Naive thymus-derived CD4-positive, alpha-beta T cell (primary cell): ENCODE measurements around the gene PIGQ. TPM values are rescaled to one million over a fixed set of nuclear protein-coding genes. Genes with fewer than 3 reads are reported as not detected.

Experiments
- ATAC-seq: fragments of 150-1000 bp; cut with Tn5 transposase; 2 replicates; pipeline ENCODE4 v1.10.0; 2021; ENCODE audit warnings: mild to moderate bottlenecking, moderate library complexity
- CTCF ChIA-PET: fragments of 350-600 bp; sonication (Branson Sonifier 250); formaldehyde crosslinking; loops from one replicate; lab custom pipeline; 2021; ENCODE audit warnings: antibody characterized with exemption; lab: Charles Lee
- POLR2A ChIA-PET: fragments of 350-600 bp; sonication (Branson Sonifier 250); formaldehyde crosslinking; loops from one replicate; lab custom pipeline; 2021; ENCODE audit warnings: antibody characterized with exemption, inconsistent platforms; lab: Charles Lee
- DNase-seq, 9 donors: peaks; one replicate each; pipeline versions ENCODE4 v3.0.0 to v3.0.0-alpha.2; 2020 to 2022; ENCODE audit warnings: mixed read lengths in 1 of 9
- H3K27ac ChIP-seq: one replicate; pipeline ENCODE4 v1.7.0; 2013; ENCODE audit warnings: mild to moderate bottlenecking, low read depth, low read length, moderate library complexity
- H3K27me3 ChIP-seq, 2 donors: one replicate each; pipeline ENCODE4 v1.7.0; 2013; ENCODE audit warnings: low read length in 2 of 2, mild to moderate bottlenecking in 2 of 2, moderate library complexity in 2 of 2; ENCODE audit not compliant: control insufficient read depth in 2 of 2, insufficient read depth in 2 of 2
- H3K36me3 ChIP-seq, 3 experiments: 1 replicate in 2 of 3; 2 replicates in 1 of 3; pipeline ENCODE4 v1.7.0; 2013; ENCODE audit warnings: low read length in 3 of 3, mild to moderate bottlenecking in 3 of 3, moderate library complexity in 1 of 3; ENCODE audit not compliant: insufficient read depth in 3 of 3, control insufficient read depth in 2 of 3
- H3K4me1 ChIP-seq, 2 donors: one replicate each; pipeline ENCODE4 v1.7.0; 2013; ENCODE audit warnings: low read length in 2 of 2, mild to moderate bottlenecking in 2 of 2, moderate library complexity in 1 of 2; ENCODE audit not compliant: control insufficient read depth in 2 of 2, insufficient read depth in 2 of 2
- H3K4me3 ChIP-seq: 2 replicates; pipeline ENCODE4 v1.7.0; 2013; ENCODE audit warnings: mild to moderate bottlenecking, low read length
- H3K9me3 ChIP-seq, 3 experiments: 1 replicate in 2 of 3; 2 replicates in 1 of 3; pipeline ENCODE4 v1.7.0; 2013; ENCODE audit warnings: low read length in 3 of 3; ENCODE audit not compliant: control insufficient read depth in 2 of 3
- H3K27ac Mint-ChIP-seq, 9 donors: one replicate each; pipeline ENCODE4 v1.8.0; 2020 to 2022; ENCODE audit warnings: mixed read lengths in 9 of 9, mild to moderate bottlenecking in 8 of 9, moderate library complexity in 5 of 9, inconsistent platforms in 2 of 9
- H3K27me3 Mint-ChIP-seq, 5 donors: one replicate each; pipeline ENCODE4 v1.8.0; 2021 to 2022; ENCODE audit warnings: mixed read lengths in 5 of 5, mild to moderate bottlenecking in 1 of 5
- H3K36me3 Mint-ChIP-seq, 5 donors: one replicate each; pipeline ENCODE4 v1.8.0; 2020 to 2022; ENCODE audit warnings: mixed read lengths in 5 of 5, mild to moderate bottlenecking in 3 of 5, inconsistent platforms in 1 of 5
- H3K4me1 Mint-ChIP-seq, 7 donors: one replicate each; pipeline ENCODE4 v1.8.0; 2020 to 2022; ENCODE audit warnings: mixed read lengths in 7 of 7, mild to moderate bottlenecking in 3 of 7, inconsistent platforms in 1 of 7
- H3K4me3 Mint-ChIP-seq, 10 donors: one replicate each; pipeline ENCODE4 v1.8.0; 2020 to 2022; ENCODE audit warnings: mild to moderate bottlenecking in 10 of 10, mixed read lengths in 10 of 10, moderate library complexity in 6 of 10, inconsistent platforms in 2 of 10
- H3K9me3 Mint-ChIP-seq, 11 donors: one replicate each; pipeline ENCODE4 v1.8.0; 2020 to 2022; ENCODE audit warnings: mixed read lengths in 11 of 11, mild to moderate bottlenecking in 4 of 11, inconsistent platforms in 1 of 11, moderate library complexity in 1 of 11
- intact Hi-C, 2 donors: fragments of 100-400 bp; cut with micrococcal nuclease; formaldehyde crosslinking; loops; one replicate each; pipeline ENCODE4 v1.15.1; 2023
- polyA plus RNA-seq, 2 donors: library from polyadenylated mRNA; unstranded; fragments of 300-500 nt; fragmentation: Illumina TruSeq; gene quantifications; one replicate each; pipeline ENCODE4 v1.2.3, GENCODE V29; 2021
- total RNA-seq, 6 experiments: library from RNA in 5 of 6; stranded (reverse) in 5 of 6; gene quantifications; 1 replicate in 5 of 6; 2 replicates in 1 of 6; pipeline ENCODE4 v1.2.3 and lab custom pipeline; 2021 to 2026

Gene PIGQ
- total and polyA plus RNA-seq, 7 experiments from 2014 or later: 12.3 to 63.0 (median 43.4) TPM

- intact Hi-C loops: loop anchor here in 1 of 2 donors (10.0 kb wide), 1 partner anchor 1202 kb away; the partner anchor contains the start of genes NUBP2 and SPSB3
- Mint-ChIP-seq H3K27ac (no peak overlapping the region), H3K9me3 (no peaks in the 10 kb centered on the region), H3K27me3 (no peaks in the 10 kb centered on the region), H3K36me3 (no peaks in the 10 kb centered on the region), H3K4me1 (peaks cover 0 to 11% (median 4%) of the 10 kb centered on the region in 7 donors), H3K4me3 (no peak overlapping the region)
- H3K9me3 ChIP-seq: no peaks in the 10 kb centered on the region
- no peak for DNase-seq
- H3K27ac ChIP-seq: no peak overlapping the region
- ATAC-seq: no peak
- H3K4me1 ChIP-seq: peaks cover under 1 to 1% of the 10 kb centered on the region in 2 donors
- no peaks in the 10 kb centered on the region for H3K27me3 ChIP-seq
- no peak overlapping the region for H3K4me3 ChIP-seq
- H3K36me3 ChIP-seq: no peaks in the 10 kb centered on the region
- POLR2A ChIA-PET: no interaction called here
- CTCF ChIA-PET: no interaction called here
Observed at GRCh38 chr16:582614-583331, 13.0 kb downstream of the PIGQ start.

GRCh38 chr16:583470-583814 is 13.7 kb downstream of the PIGQ start:
- ATAC-seq: no peak
- DNase-seq: no peak
- ChIA-PET CTCF (no interaction called here), POLR2A (interaction anchor here (0.6 to 0.9 kb wide), 2 partner anchors 11 to 199 kb away, joined by 3 to 4 read pairs; no protein-coding TSS in a partner anchor)
- H3K27ac ChIP-seq: no peak overlapping the region
- H3K36me3 Mint-ChIP-seq: no peaks in the 10 kb centered on the region
- H3K4me3 Mint-ChIP-seq: no peak overlapping the region
- no peaks in the 10 kb centered on the region for H3K27me3 Mint-ChIP-seq
- H3K4me1 ChIP-seq: peaks cover 7% of the 10 kb centered on the region in 2 donors
- no peaks in the 10 kb centered on the region for H3K36me3 ChIP-seq
- H3K27me3 ChIP-seq: no peaks in the 10 kb centered on the region
- peaks cover 0 to 17% (median 10%) of the 10 kb centered on the region in 7 donors for H3K4me1 Mint-ChIP-seq
- H3K27ac Mint-ChIP-seq: no peak overlapping the region
- no peaks in the 10 kb centered on the region for H3K9me3 Mint-ChIP-seq
- intact Hi-C loops: loop anchor here in 1 of 2 donors (10.0 kb wide), 1 partner anchor 1201 kb away; the partner anchor contains the start of genes NUBP2 and SPSB3
- H3K9me3 ChIP-seq: no peaks in the 10 kb centered on the region
- no peak overlapping the region for H3K4me3 ChIP-seq

GRCh38 chr16:583815-584591 is 14.2 kb downstream of the PIGQ start:
- H3K4me3 Mint-ChIP-seq: no peak overlapping the region
- no peaks in the 10 kb centered on the region for H3K27me3 Mint-ChIP-seq
- Histone ChIP-seq H3K27ac (no peak overlapping the region), H3K4me1 (peaks cover 7 to 9% of the 10 kb centered on the region in 2 donors), H3K27me3 (no peaks in the 10 kb centered on the region), H3K4me3 (no peak overlapping the region), H3K36me3 (no peaks in the 10 kb centered on the region), H3K9me3 (no peaks in the 10 kb centered on the region)
- ATAC-seq: no peak
- H3K27ac Mint-ChIP-seq: no peak overlapping the region
- H3K36me3 Mint-ChIP-seq: no peaks in the 10 kb centered on the region
- POLR2A ChIA-PET: interaction anchor here (0.6 to 0.9 kb wide), 2 partner anchors 10 to 198 kb away, joined by 3 to 4 read pairs; no protein-coding TSS in a partner anchor
- peaks cover 0 to 17% (median 13%) of the 10 kb centered on the region in 7 donors for H3K4me1 Mint-ChIP-seq
- H3K9me3 Mint-ChIP-seq: peaks cover 0 to 1% (median 0%) of the 10 kb centered on the region in 11 donors
- intact Hi-C loops: loop anchor here in 1 of 2 donors (10.0 kb wide), 1 partner anchor 1201 kb away; the partner anchor contains the start of genes NUBP2 and SPSB3
- DNase-seq: no peak
- CTCF ChIA-PET: no interaction called here

DNA sequence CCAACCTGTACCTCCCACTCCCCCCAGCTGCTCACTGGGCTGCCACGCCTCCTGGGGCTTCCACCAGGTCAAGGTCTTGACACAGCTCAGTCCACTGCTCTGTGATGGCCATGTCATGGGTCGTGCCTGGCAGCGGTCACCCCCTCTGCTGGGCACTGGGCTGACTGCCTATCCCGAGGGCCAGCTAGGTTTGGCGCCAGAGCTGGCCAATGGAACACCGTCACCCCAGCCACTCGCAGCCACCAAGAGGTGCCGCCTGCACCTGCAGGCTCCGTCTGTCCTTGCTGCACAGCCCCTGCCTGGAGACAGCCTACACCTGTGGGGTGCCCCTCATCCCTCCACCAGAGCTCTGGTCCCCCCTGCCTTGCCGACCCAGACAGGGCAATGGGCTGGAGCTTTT is 15.6 kb downstream of the PIGQ start:
- Histone ChIP-seq H3K36me3 (peaks cover 0 to 7% (median 0%) of the 10 kb centered on the region in 3 experiments), H3K4me3 (no peak overlapping the region), H3K27me3 (no peaks in the 10 kb centered on the region), H3K4me1 (peaks cover 7 to 9% of the 10 kb centered on the region in 2 donors), H3K27ac (no peak overlapping the region), H3K9me3 (no peaks in the 10 kb centered on the region)
- intact Hi-C loops: loop anchor here in 1 of 2 donors (5.0 to 10.0 kb wide), 2 partner anchors 203 to 1199 kb away; partner anchors contain the start of genes NUBP2, PGAP6 and SPSB3
- peaks cover 0 to 1% (median 0%) of the 10 kb centered on the region in 11 donors for H3K9me3 Mint-ChIP-seq
- ATAC-seq (no peak), DNase-seq (no peak)
- POLR2A ChIA-PET: interaction anchor here (1.4 kb wide), 1 partner anchor 8 kb away, joined by 4 read pairs; no protein-coding TSS in a partner anchor
- H3K27ac Mint-ChIP-seq: peak overlapping the region in 3 of 9 donors; percentile 24 to 79 (median 48)
- CTCF ChIA-PET: no interaction called here
- no peaks in the 10 kb centered on the region for H3K36me3 Mint-ChIP-seq
- H3K4me3 Mint-ChIP-seq: peak overlapping the region in 3 of 10 donors; percentile 7 to 63 (median 38)
- peaks cover under 1 to 15% (median 13%) of the 10 kb centered on the region in 7 donors for H3K4me1 Mint-ChIP-seq
- H3K27me3 Mint-ChIP-seq: no peaks in the 10 kb centered on the region

DNA sequence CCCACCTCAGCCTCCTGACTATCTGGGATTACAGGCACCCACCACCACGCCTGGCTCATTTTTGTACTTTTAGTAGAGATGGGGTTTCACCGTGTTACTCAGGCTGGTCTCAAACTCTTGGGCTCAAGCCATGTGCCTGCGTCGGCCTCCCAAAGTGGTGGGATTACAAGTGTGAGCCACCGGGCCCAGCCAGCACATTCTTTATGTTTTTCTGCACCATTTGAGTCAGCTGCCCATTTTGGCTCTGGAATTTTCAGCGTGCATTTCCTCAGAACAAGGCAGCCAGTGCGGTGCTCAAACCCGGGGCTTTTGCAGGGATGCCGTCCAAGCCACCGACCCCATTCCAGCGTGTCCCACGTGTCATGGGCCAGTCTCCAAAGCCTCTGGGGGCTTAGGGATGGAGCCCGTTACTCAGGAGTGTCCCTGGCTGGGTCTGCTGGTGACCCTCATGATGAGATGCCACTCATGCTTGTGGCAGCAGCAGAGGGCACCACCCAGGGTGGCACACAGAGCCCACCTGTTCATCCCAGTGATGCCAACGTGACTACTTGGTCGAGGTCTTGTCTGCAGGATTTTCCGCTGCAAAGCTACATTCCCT is 16.4 kb downstream of the PIGQ start:
- Histone ChIP-seq H3K27me3 (no peaks in the 10 kb centered on the region), H3K36me3 (peaks cover 0 to 7% (median 0%) of the 10 kb centered on the region in 3 experiments), H3K27ac (no peak overlapping the region), H3K4me1 (peaks cover 14 to 17% of the 10 kb centered on the region in 2 donors), H3K9me3 (no peaks in the 10 kb centered on the region), H3K4me3 (no peak overlapping the region)
- CTCF ChIA-PET: no interaction called here
- peak overlapping the region in 2 of 10 donors; percentile 13 to 38 for H3K4me3 Mint-ChIP-seq
- no peaks in the 10 kb centered on the region for H3K27me3 Mint-ChIP-seq
- intact Hi-C loops: loop anchor here in 1 of 2 donors (5.0 to 10.0 kb wide), 2 partner anchors 204 to 1199 kb away; partner anchors contain the start of genes NUBP2, PGAP6 and SPSB3
- DNase-seq (no peak), ATAC-seq (no peak)
- POLR2A ChIA-PET: interaction anchor here (1.4 kb wide), 1 partner anchor 9 kb away, joined by 4 read pairs; no protein-coding TSS in a partner anchor
- H3K4me1 Mint-ChIP-seq: peaks cover 8 to 23% (median 20%) of the 10 kb centered on the region in 7 donors
- peaks cover 0 to 2% (median 0%) of the 10 kb centered on the region in 5 donors for H3K36me3 Mint-ChIP-seq
- H3K27ac Mint-ChIP-seq: peak overlapping the region in 3 of 9 donors; percentile 24 to 79 (median 49)
- H3K9me3 Mint-ChIP-seq: peaks cover 0 to 1% (median 0%) of the 10 kb centered on the region in 11 donors
